ENCODE measurements around the gene PTPRE.

PTPRE gene

DNA sequence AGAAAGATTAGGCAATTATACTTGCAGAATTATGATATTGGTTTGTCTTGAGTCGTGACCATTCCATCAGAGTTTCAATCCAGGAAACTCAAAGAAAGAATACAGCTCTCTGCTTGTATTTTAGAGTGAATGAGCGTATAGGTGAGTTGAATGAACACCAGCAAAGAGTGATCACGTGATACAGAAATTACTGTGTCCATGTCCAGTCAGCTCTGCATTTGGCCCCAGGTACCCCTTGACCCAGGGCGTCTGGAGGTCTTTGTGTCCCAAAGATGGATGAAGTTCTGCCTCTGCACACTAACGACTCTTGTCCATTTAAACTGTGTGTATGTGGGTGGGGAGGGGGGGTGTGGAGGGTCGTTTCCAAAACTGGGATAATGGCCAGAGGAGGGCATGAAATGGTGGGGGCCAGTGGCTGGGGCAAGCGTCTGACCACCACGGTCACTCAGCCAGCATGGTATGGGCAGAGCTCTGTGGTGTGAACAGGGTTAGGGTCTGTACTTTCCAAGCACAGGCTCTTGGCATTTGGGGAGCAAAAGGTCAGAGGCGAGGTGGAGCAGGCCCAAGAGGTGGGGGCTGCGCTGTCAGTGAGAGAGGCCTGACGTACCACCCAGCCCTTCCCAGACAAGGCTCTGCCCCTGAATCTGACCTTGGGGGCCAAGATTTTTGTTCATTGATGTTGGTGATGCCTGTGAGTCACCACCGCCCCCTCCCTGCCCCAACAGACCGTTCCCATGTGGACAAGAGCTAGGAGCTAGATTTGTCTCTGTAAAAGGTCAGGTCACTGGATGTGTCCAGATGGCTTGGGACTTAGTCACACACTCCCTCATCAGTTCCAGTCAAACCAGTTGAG, 1.4 kb downstream of the PTPRE start:
- DNase-seq (ENCODE audit: low spot score): no peak

GRCh38 chr10:127908959-127909267, 2.0 kb downstream of the PTPRE start:
- no peak for DNase-seq (ENCODE audit: low spot score)

- DNase-seq (ENCODE audit: low spot score): no peak
These were observed 3.0 kb downstream of the PTPRE start for GRCh38 chr10:127909716-127910463.

DNA sequence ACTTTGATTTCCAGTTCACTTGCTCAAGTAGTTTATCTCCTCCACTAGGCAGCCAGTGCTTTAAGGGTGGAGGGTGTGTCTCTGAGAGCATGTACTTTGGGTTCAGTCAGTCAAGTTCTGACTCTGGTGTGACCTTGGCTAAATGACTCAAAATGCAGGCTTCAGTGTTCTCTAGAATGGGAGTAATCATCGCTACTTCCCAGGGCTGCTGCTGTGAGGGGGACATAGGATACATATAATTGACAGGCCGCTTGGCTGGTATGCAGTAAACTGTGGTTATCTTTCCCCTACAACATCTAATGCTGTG, 3.5 kb downstream of the PTPRE start:
- no peak for DNase-seq (ENCODE audit: low spot score)

DNA sequence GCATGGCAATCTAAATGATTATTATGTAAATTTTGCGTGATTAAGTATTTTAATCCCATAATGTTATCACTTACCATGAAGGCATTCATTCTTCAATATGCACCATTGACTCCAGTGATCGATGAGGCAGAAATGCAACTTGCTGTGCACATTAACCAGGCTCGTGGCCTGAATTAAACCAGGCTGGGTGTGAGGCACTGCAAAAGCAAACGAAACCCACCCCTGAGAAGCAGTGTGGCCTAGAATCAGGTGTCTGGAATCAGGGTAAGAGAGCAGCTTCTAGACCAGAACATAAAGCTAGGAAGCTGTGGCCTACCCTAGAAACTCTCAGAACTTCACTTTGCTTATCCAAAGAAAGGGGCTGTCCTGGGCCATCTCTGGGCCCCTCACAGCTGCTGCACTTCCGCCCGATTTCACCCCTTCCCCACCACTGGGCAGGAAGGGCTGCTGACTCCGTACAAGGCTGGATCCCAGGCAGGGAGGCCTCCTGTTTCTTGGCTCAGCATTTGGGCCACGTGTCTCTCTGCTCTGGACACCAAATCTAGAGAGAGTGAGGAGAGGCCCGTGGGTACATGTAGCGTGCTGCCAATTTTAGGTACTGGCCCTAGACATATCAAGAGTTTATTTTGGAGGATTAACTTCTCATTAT, 4.4 kb downstream of the PTPRE start:
- DNase-seq (ENCODE audit: low spot score): no peak

DNA sequence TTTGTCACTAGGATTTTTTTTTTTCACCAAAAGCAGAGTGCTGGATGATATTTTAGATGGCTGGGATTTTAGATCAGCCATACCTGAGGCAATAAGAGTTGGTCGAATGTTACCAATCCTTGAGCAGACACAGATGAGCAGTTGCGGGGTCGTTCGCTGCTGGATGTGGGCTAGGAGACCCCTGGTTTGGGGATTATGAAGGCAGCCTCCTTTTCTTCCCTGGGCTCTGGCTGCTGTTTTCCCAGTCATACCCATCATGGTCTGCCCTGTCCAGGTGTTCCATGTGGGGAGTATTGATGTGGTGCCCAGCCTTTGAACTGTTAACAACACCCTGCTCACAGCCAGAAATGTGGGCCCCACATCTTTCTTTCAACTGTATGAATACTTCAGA, 5.0 kb downstream of the PTPRE start:
- no peak for DNase-seq (ENCODE audit: low spot score)

GRCh38 chr10:127912607-127913367, 5.9 kb downstream of the PTPRE start:
- DNase-seq (ENCODE audit: low spot score): no peak

DNA sequence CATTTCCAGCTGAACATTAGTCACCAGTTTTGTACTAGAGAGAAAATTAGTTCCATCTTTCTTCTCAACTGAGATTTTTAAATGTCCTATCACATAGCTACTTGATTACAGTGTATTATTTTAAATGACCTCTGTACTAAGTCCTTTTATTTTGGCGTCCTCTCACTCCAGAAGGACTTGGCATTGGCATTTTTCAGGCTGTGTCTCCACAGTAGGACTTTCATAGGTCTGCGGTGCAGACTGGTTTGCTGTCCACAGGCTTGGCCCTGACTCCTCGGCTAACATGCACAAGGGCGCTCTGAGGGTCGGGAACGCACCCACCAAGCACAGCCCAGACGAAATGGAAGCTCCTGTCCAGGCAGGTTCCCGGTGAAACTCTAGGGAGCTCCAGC, 6.5 kb downstream of the PTPRE start:
- DNase-seq (ENCODE audit: low spot score): no peak

DNA sequence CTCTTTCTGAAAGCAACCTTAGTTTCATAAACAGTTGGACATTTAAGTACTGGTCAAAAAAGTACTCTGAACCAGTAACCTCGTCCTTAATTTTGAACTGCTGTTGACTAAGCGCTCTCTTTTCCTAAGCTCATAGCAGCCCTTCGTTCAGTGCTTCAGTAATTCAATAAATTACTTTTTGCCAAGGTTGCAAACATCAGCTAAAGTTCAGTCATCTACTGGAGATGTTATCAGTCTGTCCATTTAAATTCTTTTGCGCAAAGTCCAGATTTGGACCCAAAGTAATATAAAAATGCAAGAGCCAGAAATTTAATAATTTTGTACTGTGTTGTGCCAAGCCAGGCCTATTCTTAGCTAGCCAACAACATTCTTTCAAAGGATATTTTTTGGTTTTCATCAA, 8.4 kb downstream of the PTPRE start:
- no peak for DNase-seq (ENCODE audit: low spot score)

- DNase-seq (ENCODE audit: low spot score): no peak
These were observed 9.9 kb downstream of the PTPRE start for GRCh38 chr10:127916826-127917225.

GRCh38 chr10:127918572-127918971, 11.7 kb downstream of the PTPRE start:
- DNase-seq (ENCODE audit: low spot score): no peak

DNA sequence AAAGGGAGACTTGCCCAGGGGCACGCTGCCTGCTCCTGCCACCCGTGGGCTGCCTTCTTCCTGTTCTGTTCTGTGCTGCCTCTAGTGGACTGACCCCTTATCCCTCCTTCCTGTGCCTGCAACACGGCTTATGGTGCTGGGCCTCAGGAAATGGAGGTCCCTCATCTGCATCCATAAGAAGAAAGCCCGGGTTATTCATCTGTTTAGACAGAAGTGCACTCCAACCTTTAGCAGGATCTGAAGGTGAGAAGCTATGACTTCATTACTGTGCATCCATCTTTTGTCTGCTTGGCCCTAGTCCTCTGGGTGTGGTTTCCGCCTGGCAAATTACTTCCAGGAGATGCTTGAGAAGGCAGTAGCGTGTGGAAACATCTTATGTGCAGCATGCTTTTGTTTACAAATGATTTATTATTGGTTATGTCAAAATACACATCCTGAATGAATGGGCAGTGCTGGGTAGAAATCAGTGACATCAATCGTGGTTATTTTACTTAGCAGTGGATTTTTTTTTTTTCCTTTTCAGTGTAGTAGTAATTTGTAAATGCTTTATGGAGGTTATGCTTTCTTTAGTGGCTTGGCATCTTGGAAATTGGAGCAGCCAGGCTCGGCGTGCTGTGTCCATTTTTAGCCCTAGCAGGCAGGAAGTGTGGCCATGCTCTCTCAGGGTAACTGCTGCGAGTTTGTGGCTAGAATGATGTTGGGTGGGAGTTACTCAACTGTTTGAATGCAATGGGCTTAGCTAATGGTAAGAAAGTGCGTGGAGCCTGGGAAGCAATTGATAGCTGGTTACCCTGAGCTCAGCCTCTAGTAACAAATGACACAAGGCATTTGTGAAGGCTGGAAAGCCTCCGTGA, 12.7 kb downstream of the PTPRE start:
- no peak for DNase-seq (ENCODE audit: low spot score)

- DNase-seq (ENCODE audit: low spot score): no peak
These were observed 13.6 kb downstream of the PTPRE start for GRCh38 chr10:127920306-127921074.

DNA sequence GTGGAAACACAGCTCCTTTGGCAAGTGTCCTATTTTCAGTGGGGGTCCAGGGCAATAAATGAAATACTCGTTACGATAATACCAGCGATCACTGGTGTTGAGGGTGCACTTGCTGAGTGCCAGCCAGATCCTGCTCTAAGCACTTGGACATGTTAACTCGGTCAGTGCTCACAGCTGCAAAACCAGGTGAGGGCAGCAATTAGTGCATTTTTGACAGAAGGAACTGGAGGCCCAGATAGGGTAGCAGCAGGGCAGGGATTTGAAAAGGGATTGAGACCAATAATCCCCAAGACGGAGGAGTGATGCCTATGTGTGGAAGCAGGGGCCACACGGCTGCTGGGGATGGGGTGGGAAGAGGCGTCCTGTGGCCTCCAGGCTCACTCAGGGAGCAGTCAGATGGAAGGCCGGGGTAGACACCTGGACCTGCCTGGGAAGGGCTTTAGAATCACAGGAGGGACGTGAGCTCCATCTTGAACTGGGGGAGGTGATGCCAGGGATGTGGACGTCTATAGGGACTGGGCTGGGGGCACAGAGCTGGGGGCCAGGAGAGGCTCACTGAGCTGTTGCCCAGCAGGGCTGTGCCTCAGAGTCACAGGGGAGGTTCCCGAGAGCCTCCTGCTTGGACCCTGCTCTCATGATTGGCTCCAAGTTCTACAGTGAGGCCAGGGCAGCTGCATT, 14.3 kb downstream of the PTPRE start:
- no peak for DNase-seq (ENCODE audit: low spot score)

GRCh38 chr10:127921753-127922145, 14.8 kb downstream of the PTPRE start:
- DNase-seq (ENCODE audit: low spot score): no peak

- DNase-seq (ENCODE audit: low spot score): no peak
These were observed 15.3 kb downstream of the PTPRE start for GRCh38 chr10:127922206-127922605.

DNA sequence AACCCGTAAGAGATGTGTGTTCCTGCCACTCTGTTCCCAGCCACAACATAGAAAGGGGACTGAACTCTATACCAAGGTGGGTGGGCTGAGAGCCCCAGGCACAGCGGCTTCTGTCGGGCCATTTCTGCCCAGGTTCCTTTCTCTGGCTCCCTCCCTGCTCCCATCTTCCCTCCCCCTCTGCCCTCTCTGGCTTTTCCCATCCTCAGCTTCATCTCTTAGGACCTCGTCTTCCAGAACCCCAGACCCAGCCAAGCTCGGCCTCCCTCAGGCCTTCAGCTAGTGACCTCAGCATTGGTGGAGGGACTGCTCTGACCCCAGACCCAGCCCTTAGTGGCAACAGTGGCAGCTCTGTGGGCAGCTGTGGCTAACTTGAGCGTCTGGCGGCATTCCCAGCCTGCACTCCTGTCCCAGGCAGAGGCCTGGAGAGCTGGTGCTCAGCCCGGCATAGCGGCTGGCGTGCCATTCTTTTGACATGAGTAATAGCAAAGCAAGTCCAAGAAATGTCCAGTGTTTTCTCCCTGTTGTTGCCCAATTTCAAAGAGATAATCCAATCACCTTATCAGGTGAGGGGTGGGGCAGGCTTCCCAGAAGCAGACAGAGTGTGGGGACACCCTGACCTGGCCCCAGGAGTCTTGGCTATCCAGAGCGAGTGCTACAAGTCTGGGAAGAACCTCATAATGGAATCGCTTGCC, 15.9 kb downstream of the PTPRE start:
- no peak for DNase-seq (ENCODE audit: low spot score)

DNA sequence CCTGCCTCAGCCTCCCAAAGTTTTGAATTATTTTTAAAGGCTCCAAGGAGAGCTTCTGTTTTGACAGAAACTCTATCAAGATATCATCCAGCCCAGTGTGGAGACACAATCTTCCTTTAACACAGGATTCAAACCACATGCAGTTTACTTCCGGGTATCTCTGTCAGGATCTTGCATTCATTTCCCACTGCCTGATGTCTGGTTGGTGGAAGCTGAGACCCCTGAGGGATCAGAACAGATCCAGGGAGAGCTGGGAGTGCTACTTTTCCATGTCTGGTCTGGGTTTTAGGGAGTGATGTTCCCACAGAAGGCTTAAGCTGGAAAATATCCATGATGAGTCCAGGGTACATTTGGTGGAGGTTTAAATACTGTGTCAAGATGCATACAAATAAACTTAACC, 16.7 kb downstream of the PTPRE start:
- DNase-seq (ENCODE audit: low spot score): no peak

GRCh38 chr10:127925471-127926207, 18.7 kb downstream of the PTPRE start:
- DNase-seq (ENCODE audit: low spot score): no peak
